ENCODE data around the gene TRA2B. TPM values are rescaled to one million over a fixed set of nuclear protein-coding genes. Genes with fewer than 3 reads are reported as not detected.

TRA2B gene
- total RNA-seq, result 100 to 1,000 TPM in 3 of 4 donors, 10 to 100 TPM in 1; 87.1 to 181 (median 129) TPM

DNA sequence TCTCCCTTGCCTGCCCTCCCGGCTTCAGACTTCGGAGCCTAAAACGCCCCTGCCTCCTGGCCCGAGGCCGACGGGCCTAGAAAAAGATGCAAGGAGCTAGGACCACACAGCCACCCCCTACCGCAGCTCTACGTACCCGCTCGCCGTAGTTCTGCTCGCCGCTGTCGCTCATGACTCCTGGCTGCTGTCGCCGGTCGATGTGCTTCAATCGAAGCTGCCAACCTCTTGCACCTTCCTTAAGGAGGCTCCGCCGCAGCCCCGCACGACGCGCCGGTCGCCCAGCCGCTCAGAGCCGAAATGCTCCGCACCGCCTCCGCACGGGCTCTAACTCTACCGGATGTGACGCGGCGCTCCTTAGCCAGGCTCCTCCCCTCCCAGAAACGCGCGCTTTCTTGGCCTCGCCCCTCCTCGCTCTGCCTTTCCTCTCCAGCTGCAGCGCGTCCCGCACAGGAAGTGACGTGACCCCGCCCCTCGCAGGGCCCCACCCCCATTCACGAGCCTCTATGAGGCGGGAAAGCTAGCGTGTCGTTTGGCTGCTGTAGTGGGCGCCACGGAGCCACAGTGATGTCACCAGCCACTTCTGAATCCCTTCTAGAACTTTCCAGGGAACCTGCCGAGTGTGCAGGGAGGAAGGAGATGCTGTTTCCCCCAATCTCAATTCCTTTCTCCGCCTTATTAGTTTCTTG lies at the start of gene TRA2B:
TRA2B (minus strand) TSS at position 326 of the 686 bp plus-strand sequence; CDS start at position 172, 154 bp downstream.
- Histone ChIP-seq H3K27ac (peak within 1 kb of the TSS; percentile 99 to 100 (median 100)), H3K4me3 (peak within 1 kb of the TSS; percentile 95 to 99), H3K36me3 (no peaks in the 10 kb centered on the region), H3K4me1 (peaks cover 8 to 36% (median 13%) of the 10 kb centered on the region in 3 donors), H3K9me3 (no peaks in the 10 kb centered on the region), H3K27me3 (no peaks in the 10 kb centered on the region)
- ATAC-seq, result peak; percentile 99
- 12% methylated on average over 7 of the region's 55 CpGs; no CpG with 5 or more reads in 1 of the 2 donors for WGBS, 2 donors (ENCODE audit: low coverage in 1 of 2)
- TF ChIP-seq EP300 (IDR thresholded peaks at IDR 0.05), result no peak
- TF ChIP-seq POLR2A (IDR thresholded peaks at IDR 0.05), result peak; percentile 100
- TF ChIP-seq, protein P1, sequence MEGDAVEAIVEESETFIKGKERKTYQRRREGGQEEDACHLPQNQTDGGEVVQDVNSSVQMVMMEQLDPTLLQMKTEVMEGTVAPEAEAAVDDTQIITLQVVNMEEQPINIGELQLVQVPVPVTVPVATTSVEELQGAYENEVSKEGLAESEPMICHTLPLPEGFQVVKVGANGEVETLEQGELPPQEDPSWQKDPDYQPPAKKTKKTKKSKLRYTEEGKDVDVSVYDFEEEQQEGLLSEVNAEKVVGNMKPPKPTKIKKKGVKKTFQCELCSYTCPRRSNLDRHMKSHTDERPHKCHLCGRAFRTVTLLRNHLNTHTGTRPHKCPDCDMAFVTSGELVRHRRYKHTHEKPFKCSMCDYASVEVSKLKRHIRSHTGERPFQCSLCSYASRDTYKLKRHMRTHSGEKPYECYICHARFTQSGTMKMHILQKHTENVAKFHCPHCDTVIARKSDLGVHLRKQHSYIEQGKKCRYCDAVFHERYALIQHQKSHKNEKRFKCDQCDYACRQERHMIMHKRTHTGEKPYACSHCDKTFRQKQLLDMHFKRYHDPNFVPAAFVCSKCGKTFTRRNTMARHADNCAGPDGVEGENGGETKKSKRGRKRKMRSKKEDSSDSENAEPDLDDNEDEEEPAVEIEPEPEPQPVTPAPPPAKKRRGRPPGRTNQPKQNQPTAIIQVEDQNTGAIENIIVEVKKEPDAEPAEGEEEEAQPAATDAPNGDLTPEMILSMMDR (IDR thresholded peaks at IDR 0.05), result peak in 1 of 4 experiments; percentile 30
- TF ChIP-seq POLR2AphosphoS5 (IDR thresholded peaks at IDR 0.05), result peak; percentile 100

DNA sequence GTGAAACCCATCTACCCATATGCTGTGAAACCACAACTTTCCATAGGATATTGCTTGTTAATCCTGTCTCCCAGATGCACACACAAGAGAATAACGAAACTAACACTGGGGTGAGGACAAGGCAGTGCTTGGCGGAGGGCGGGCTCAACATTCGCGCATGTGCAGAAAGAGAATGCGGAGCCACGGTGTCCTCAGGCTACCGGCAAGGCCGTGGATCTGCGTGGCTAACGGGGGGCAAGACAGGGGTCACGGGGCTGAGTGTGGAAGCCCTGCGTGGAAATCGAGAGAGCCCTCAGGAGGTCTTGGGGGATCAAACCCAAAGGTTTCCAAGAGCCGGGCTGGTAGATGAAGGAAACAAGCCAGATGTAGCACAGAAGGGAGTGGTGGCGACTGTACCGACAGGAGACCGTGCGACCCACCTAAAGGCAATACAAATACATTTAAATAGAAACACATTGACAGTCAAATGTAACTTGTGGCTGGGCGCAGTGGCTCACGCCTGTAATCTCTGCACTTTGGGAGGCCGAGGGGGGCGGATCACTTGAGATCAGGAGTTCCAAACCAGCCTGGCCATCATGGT lies 48.5 kb upstream of the TRA2B start:
- WGBS, 2 donors (ENCODE audit: low coverage in 1 of 2), result 90 to 95% methylated on average over 8 to 20 of the region's 23 CpGs
- no peaks in the 10 kb centered on the region for H3K9me3 ChIP-seq
- H3K27ac ChIP-seq, result no peak overlapping the region
- TF ChIP-seq POLR2AphosphoS5 (IDR thresholded peaks at IDR 0.05) (no peak), POLR2A (IDR thresholded peaks at IDR 0.05) (no peak), EP300 (IDR thresholded peaks at IDR 0.05) (no peak)
- TF ChIP-seq, protein P1 (IDR thresholded peaks at IDR 0.05), result no peak
- ATAC-seq, result no peak
- no peaks in the 10 kb centered on the region for H3K36me3 ChIP-seq
- peaks cover 0 to 14% (median 5%) of the 10 kb centered on the region in 3 donors for H3K4me1 ChIP-seq
- H3K27me3 ChIP-seq, result peaks cover 10% of the 10 kb centered on the region
- H3K4me3 ChIP-seq, result no peak overlapping the region

DNA sequence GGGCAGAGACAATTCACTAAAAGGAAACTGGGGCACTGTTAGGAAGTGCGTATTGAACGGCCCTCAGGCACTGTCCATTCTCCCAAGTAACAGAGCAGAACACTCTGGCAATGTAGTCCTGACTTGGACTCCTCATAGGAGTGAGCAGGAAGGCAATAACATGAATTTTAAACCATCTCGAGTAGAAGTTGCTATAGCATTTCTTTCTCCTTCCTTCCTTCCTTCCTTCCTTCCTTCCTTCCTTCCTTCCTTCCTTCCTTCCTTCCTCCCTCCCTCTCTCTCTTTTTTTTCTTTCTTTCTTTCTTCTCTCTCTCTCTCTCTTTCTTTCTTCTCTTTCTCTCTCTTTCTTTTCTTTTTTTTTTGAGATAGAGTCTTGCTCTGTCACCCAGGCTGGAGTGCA lies 46.4 kb upstream of the TRA2B start:
- TF ChIP-seq EP300 (IDR thresholded peaks at IDR 0.05) (no peak), POLR2AphosphoS5 (IDR thresholded peaks at IDR 0.05) (no peak), POLR2A (IDR thresholded peaks at IDR 0.05) (no peak)
- TF ChIP-seq, protein P1 (IDR thresholded peaks at IDR 0.05), result no peak
- H3K4me3 ChIP-seq, result no peak overlapping the region

DNA sequence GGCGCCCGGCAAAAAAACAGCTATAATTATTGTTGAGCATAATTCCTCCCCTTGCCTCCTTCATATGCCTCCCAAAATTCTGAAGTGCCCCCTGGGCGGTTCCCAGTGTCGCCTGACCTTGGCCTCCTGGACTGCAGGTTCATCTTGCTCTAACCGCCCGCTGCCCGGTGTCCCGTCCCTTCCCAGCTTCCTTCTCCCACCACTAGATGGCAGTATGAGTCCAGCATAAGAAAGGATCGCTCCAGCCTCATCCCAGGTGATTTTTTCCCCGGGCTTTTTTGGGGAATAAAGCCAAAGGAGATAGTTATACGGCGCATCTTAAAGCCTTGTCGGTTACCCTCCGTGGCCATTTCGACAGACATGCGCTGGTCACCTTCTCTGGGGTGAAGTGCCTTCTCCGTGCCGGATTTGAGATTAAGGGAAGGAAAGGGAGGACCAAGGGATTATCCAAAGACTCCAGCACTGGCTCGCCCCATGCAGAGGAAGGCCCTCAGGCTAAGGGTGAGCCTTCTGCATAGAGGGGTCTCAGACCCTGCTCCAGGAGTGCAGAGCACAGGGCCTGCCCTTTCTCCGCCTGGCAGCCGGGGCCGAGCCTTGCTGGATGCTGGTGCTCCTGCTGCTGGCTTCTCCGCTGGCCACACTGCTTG lies 45.8 kb upstream of the TRA2B start:
- peak; percentile 85 for ATAC-seq
- no peak overlapping the region for H3K4me3 ChIP-seq
- no peak overlapping the region for H3K27ac ChIP-seq
- no peaks in the 10 kb centered on the region for H3K36me3 ChIP-seq
- H3K9me3 ChIP-seq, result no peaks in the 10 kb centered on the region
- 0 to 7% methylated on average over 1 to 9 of the region's 23 CpGs for WGBS, 2 donors (ENCODE audit: low coverage in 1 of 2)
- H3K4me1 ChIP-seq, result peaks cover 0 to 14% (median 5%) of the 10 kb centered on the region in 3 donors
- H3K27me3 ChIP-seq, result peaks cover 10% of the 10 kb centered on the region
- TF ChIP-seq, protein P1 (IDR thresholded peaks at IDR 0.05), result peak; percentile 75 to 93 (median 90)
- TF ChIP-seq POLR2A (IDR thresholded peaks at IDR 0.05), result no peak

More for the DNA sequence above, 46.4 kb upstream of the TRA2B start:
- Histone ChIP-seq H3K27me3 (peaks cover 10% of the 10 kb centered on the region), H3K9me3 (no peaks in the 10 kb centered on the region), H3K36me3 (no peaks in the 10 kb centered on the region), H3K4me1 (peaks cover 0 to 14% (median 5%) of the 10 kb centered on the region in 3 donors), H3K27ac (no peak overlapping the region)
- WGBS, 2 donors (ENCODE audit: low coverage in 1 of 2), result 22 to 42% methylated on average over 1 to 3 of the region's 3 CpGs
- ATAC-seq, result no peak

Measured in gastroesophageal sphincter (tissue), 4 donors.